GM19193 (cell line): ENCODE results near the gene ZSCAN29.

ENCODE experiments used
- POLR2A ChIP-seq: IDR thresholded peaks from 4 replicates; pipeline ENCODE4 v1.6.1; 2011; ENCODE audit not compliant: insufficient read depth, insufficient read length; ENCODE audit errors: extremely low read depth

The ZSCAN29 gene

DNA sequence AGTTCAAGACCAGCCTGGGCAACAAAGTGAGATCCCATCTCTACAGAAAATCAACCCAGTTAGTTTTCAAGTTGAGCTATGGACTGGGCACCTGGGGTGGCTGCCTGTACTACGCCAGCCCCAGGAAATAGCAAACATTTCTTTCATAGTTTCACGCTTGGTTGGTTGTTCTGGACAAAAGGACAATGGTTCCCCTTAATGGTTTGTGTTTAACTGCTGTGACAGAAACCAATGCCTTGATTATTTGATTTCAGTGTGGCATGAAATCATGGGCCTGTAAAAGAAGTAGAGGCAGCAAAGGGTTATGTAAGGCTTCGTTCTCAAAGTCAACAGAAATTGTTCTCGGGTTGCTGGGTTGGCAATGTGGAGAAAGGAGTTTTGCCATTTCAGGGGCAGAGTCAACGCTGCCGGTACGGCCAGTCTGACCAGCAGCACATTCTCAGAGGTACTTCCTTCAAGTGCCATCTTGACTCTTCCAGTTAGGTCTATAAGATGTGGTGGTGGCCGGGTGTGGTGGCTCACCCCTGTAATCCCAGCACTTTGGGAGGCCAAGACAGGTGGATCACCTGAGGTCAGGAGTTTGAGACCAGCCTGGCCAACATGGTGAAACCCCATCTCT is 53.2 kb downstream of the ZSCAN29 start:
- TF ChIP-seq POLR2A = no peak

DNA sequence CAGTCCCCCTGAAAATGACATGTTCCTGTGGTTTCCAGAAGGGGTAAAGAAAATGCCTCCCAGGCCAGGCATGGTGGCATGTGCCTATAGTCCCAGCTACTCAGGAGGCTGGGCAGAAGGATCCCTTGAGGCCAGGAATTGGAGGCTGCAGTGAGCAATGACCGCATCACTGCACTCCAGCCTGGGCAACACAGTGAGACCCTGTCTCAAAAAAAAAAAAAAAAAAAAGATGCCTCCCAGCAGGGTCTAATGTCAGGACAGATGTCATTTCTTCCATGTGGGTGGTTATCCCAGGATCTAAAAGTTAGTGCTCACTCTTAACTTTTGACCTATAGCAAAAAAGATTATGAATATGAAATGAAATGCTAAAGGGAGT is 53.9 kb downstream of the ZSCAN29 start:
- TF ChIP-seq POLR2A = no peak

DNA sequence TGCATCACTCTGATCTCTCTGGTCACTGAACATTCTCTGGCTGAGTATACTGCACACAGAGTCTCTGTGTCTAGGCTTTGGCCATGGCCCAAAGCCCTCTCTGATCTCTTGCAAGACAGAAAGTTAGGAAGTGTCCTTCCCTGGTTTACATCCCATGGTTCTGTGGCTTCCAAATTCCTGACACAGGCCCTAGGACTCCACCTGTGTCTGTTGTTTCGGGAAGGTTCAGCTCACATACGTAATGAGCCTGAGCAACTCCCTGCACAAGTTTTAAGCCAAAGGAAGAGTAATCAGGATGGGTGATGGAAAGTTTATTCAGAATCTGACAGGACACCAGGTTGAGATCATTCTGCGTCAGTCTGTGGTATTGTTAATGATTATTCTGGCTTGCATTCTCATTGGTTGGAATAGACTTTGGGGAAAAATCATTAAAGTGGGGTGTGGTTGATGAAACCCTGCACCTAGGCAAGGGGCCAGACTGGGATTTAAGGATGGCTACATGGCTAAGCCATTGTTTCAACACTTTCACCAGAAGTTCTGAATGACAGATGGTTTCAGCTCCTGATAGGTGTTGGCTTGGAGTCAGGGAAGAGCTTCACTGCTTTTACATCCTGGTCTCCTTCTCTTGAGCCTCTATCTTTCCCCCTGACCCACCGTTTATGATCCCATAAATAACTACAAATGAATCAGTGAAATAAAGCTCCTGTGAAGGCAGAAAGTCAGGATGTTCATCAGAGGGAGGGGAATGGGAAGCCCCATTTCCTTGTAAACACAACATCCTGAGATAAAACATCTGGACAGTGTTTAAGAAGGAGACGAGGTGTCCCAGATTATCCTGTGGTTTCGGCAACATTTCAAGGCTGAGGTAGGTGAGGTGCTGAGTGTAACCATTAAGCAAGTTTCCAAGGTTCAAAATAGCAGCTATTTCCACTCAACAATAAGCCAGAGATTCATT is 54.5 kb downstream of the ZSCAN29 start:
- no peak for TF ChIP-seq POLR2A

DNA sequence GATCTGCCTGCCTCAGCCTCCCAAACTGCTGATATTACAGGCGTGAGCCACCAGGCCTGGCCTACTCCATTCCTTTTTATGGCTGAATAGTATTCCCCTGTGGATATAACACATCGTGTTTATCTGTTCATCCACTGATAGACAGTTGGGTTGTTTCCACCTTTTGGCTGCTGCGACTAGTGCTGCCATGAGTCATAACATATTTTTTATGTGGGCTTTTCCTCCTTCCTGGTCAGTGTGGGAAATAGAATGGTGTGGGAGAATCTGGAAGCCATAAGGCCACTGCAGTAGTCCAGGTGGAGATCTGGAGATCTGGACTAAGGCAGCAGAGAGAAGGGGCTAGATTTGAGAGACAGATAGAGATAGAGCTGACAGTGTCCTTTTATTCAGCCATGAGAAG is 56.7 kb downstream of the ZSCAN29 start:
- no peak for TF ChIP-seq POLR2A

DNA sequence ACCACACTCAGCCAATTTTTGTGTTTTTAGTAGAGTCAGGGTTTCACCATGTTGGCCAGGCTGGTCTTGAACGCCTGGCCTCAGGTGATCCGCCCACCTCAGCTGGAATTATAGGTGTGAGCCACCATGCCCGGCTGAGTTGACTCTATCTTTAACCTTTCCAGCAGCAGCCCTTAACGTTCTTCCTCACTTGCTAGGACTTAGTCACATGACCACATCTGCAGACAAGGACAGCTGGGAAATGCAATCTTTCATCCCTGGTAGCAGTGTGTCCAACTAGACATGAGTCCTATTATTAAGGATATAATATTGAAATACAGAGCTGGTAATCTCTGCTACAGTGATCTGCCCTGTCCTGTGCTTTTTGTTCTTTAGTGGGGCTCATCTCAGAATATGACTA is 58.5 kb downstream of the ZSCAN29 start:
- TF ChIP-seq POLR2A = no peak
